Stomach smooth muscle (tissue), 2 donors: ENCODE results near the gene EPB41L5.
A peak's percentile ranks its signal among the peaks of the same experiment; 100 is the strongest.

ENCODE experiments used
- H3K27ac ChIP-seq: one replicate; pipeline ENCODE4 v1.7.0; 2013; ENCODE audit warnings: mild to moderate bottlenecking, low read length, inconsistent platforms
- H3K27me3 ChIP-seq, 2 donors: one replicate each; pipeline ENCODE4 v1.7.0; 2013; ENCODE audit warnings: low read length in 2 of 2; ENCODE audit not compliant: insufficient read depth in 2 of 2, control insufficient read depth in 1 of 2
- H3K36me3 ChIP-seq, 2 donors: one replicate each; pipeline ENCODE4 v1.7.0; 2013; ENCODE audit warnings: low read length in 2 of 2; ENCODE audit not compliant: control insufficient read depth in 2 of 2, insufficient read depth in 2 of 2
- H3K4me1 ChIP-seq: one replicate; pipeline ENCODE4 v1.7.0; 2013; ENCODE audit warnings: low read length; ENCODE audit not compliant: control insufficient read depth, insufficient read depth
- H3K4me3 ChIP-seq, 2 donors: one replicate each; pipeline ENCODE4 v1.7.0; 2013; ENCODE audit warnings: low read length in 2 of 2
- H3K9ac ChIP-seq, 2 donors: one replicate each; pipeline ENCODE4 v1.7.0; 2013; ENCODE audit warnings: low read length in 2 of 2, mild to moderate bottlenecking in 1 of 2
- H3K9me3 ChIP-seq, 2 donors: one replicate each; pipeline ENCODE4 v1.7.0; 2013; ENCODE audit warnings: low read length in 2 of 2; ENCODE audit not compliant: control insufficient read depth in 2 of 2
- donor health status: healthy.
- donor health status: Pancreatic carcinoma.

The EPB41L5 gene

GRCh38 chr2:120169020-120169419 is 156.1 kb downstream of the EPB41L5 start:
- Histone ChIP-seq H3K4me1 (no peaks in the 10 kb centered on the region), H3K27me3 (no peaks in the 10 kb centered on the region), H3K27ac (no peak overlapping the region), H3K9me3 (no peaks in the 10 kb centered on the region), H3K9ac (no peak overlapping the region), H3K4me3 (no peak overlapping the region), H3K36me3 (peaks cover 2 to 5% of the 10 kb centered on the region in 2 donors)

DNA sequence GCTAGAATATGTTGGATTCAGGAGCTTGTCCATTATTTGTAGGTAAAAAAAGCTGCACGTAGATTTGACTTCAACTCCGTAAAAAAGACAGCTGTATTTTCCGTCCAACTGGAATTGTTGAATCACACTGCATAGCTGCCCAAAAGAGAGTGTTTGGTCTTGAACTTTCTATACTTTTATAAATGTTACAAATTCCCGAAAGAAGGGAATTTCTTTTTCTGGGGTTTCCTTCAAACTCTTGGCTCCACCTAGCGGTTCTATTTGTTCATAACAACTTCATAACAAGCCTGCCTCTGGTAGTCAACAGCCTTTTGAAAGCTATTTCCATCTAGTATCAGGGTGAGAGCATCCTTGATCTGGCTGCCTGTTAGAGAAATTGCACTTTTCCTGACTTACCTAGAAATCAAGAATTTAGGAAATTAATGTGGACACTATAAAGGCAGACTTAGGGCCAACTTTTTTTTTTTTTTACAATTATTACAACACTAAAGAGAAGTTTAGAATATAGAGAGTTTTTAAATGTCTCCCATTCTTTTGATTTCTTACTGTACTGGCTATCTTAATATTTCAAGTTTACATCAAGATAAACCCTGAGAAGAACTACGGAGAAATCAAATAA is 162.2 kb downstream of the EPB41L5 start:
- H3K4me3 ChIP-seq = peak overlapping the region in 1 of 2 donors; percentile 24

DNA sequence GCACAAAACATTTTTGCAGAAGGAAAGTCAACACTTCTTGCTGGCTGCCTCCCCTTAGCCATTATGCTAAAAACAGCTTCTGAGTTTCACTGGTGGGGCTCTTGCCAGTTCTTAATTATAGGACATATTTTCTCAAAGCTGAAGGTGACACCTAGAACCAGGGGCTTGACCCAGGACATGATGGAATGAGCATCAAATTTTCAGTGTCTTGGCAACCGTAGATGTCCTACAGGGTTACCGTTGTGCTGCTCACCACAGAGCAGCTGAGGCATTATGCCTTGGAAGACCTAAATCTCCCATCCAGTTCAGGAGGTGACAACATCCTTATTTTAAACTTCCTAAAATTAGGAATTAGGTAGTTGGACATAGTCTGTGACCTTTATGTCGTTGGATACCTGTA is 163.6 kb downstream of the EPB41L5 start:
- no peak overlapping the region for H3K9ac ChIP-seq
- no peaks in the 10 kb centered on the region for H3K27me3 ChIP-seq
- no peaks in the 10 kb centered on the region for H3K4me1 ChIP-seq
- H3K36me3 ChIP-seq = peaks cover 0 to 2% of the 10 kb centered on the region in 2 donors
- no peak overlapping the region for H3K4me3 ChIP-seq
- no peaks in the 10 kb centered on the region for H3K9me3 ChIP-seq
- H3K27ac ChIP-seq = no peak overlapping the region

More for the DNA sequence above, 162.2 kb downstream of the EPB41L5 start:
- Histone ChIP-seq H3K36me3 (peaks cover 0 to 3% of the 10 kb centered on the region in 2 donors), H3K9ac (peak overlapping the region; percentile 22 to 35), H3K27ac (no peak overlapping the region), H3K4me1 (no peaks in the 10 kb centered on the region), H3K27me3 (no peaks in the 10 kb centered on the region), H3K9me3 (no peaks in the 10 kb centered on the region)

DNA sequence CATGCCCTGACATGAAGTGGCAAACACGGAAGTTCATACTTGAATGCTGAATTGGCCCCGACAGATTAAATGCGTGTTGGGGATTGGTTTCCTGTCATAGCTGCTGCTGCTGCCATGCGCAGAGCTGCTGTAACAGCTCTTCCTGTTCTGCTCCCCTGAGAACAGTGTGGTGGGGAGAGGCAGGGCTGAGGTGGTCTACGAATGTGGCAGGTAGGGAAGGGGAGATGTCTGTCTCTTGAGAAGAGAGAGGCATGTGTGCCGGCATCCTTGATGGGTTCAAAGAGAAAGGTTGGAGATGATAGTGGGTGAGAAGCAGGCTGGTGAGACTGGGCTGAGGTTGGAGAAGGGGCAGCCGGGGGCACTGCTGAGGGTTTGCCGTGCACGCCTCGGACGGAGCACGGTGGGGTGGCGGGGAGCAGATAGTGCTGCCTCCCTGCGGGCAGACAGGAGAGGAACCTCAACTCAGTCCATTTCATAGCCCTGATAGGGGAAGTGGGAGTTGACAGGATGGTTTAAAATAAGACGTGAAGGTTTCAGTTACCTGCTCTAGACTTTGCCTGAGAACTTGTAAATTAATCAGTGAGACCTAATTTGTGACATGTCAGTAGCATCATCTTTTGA is 164.2 kb downstream of the EPB41L5 start:
- Histone ChIP-seq H3K4me3 (peak overlapping the region in 1 of 2 donors; percentile 22), H3K4me1 (no peaks in the 10 kb centered on the region), H3K36me3 (peaks cover 0 to 4% of the 10 kb centered on the region in 2 donors), H3K27ac (no peak overlapping the region), H3K9me3 (no peaks in the 10 kb centered on the region), H3K9ac (no peak overlapping the region), H3K27me3 (no peaks in the 10 kb centered on the region)

GRCh38 chr2:120177973-120178372 is 165.1 kb downstream of the EPB41L5 start:
- H3K4me3 ChIP-seq = no peak overlapping the region
- H3K9ac ChIP-seq = no peak overlapping the region
- H3K27ac ChIP-seq = no peak overlapping the region
- H3K9me3 ChIP-seq = no peaks in the 10 kb centered on the region
- H3K4me1 ChIP-seq = no peaks in the 10 kb centered on the region
- H3K27me3 ChIP-seq = no peaks in the 10 kb centered on the region
- H3K36me3 ChIP-seq = peaks cover 0 to 4% of the 10 kb centered on the region in 2 donors

GRCh38 chr2:120179396-120179795 is 166.5 kb downstream of the EPB41L5 start:
- H3K4me3 ChIP-seq = no peak overlapping the region
- no peak overlapping the region for H3K27ac ChIP-seq
- H3K9ac ChIP-seq = no peak overlapping the region
- H3K36me3 ChIP-seq = peaks cover 0 to 4% of the 10 kb centered on the region in 2 donors
- no peaks in the 10 kb centered on the region for H3K27me3 ChIP-seq
- no peaks in the 10 kb centered on the region for H3K9me3 ChIP-seq
- H3K4me1 ChIP-seq = no peaks in the 10 kb centered on the region

DNA sequence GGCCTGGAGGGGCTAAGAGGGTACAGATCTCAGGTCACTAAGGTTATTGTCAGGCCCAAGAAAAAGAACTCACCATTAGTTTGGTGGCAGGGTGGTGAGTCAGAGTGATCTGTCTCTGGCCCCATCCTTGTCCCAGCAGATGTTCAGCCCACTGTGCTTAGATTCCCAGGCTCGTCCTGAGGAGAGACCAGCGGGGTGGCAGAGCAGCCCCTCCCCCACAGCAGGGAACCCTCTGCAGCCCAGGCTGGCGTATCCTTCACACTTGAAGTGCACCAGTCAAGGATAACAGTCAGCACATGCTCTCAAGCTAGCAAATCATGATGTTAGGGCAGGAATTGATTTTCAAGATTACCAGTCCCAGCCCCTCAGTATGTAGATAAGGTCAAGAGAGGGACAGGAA is 167.2 kb downstream of the EPB41L5 start:
- Histone ChIP-seq H3K36me3 (peaks cover 0 to 4% of the 10 kb centered on the region in 2 donors), H3K4me1 (no peaks in the 10 kb centered on the region), H3K27ac (no peak overlapping the region), H3K4me3 (no peak overlapping the region), H3K27me3 (no peaks in the 10 kb centered on the region), H3K9ac (no peak overlapping the region), H3K9me3 (no peaks in the 10 kb centered on the region)

GRCh38 chr2:120182019-120182560 is 169.2 kb downstream of the EPB41L5 start:
- Histone ChIP-seq H3K4me3 (no peak overlapping the region), H3K27ac (no peak overlapping the region), H3K27me3 (no peaks in the 10 kb centered on the region), H3K4me1 (no peaks in the 10 kb centered on the region), H3K9ac (no peak overlapping the region), H3K9me3 (no peaks in the 10 kb centered on the region), H3K36me3 (peaks cover 0 to 2% of the 10 kb centered on the region in 2 donors)

DNA sequence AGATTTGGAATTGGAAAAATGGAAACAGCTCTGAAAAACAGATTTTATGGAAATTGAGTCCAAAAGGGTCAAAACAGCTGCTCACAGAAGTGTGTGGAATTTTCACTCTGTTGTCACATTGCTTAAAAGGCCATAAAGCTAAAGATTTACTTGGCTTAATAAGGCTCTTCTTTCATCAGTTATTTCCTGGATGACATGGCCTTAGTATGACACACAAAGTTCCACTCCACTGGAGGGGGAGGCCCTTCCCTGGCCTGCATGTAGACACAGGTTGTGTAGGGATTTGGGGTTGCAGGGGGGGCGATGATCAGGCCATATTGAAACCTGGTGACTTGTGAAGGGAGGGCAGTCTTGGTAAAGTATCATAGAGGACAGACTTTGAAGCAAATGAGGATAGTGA is 176.3 kb downstream of the EPB41L5 start:
- Histone ChIP-seq H3K27me3 (no peaks in the 10 kb centered on the region), H3K27ac (no peak overlapping the region), H3K4me1 (no peaks in the 10 kb centered on the region), H3K4me3 (no peak overlapping the region), H3K9ac (no peak overlapping the region), H3K36me3 (no peaks in the 10 kb centered on the region), H3K9me3 (no peaks in the 10 kb centered on the region)

GRCh38 chr2:120192280-120192679 is 179.4 kb downstream of the EPB41L5 start:
- no peaks in the 10 kb centered on the region for H3K27me3 ChIP-seq

GRCh38 chr2:120195553-120195952 is 182.7 kb downstream of the EPB41L5 start:
- Histone ChIP-seq H3K9me3 (peaks cover 0 to 8% of the 10 kb centered on the region in 2 donors), H3K9ac (no peak overlapping the region), H3K27me3 (no peaks in the 10 kb centered on the region), H3K4me3 (no peak overlapping the region), H3K4me1 (no peaks in the 10 kb centered on the region), H3K27ac (no peak overlapping the region), H3K36me3 (no peaks in the 10 kb centered on the region)

More at GRCh38 chr2:120192280-120192679, 179.4 kb downstream of the EPB41L5 start:
- no peaks in the 10 kb centered on the region for H3K9me3 ChIP-seq
- H3K36me3 ChIP-seq = no peaks in the 10 kb centered on the region
- H3K27ac ChIP-seq = no peak overlapping the region
- no peak overlapping the region for H3K9ac ChIP-seq
- H3K4me3 ChIP-seq = no peak overlapping the region
- no peaks in the 10 kb centered on the region for H3K4me1 ChIP-seq
